Peyer's patch (tissue), 4 donors: ENCODE data around the gene TIMM17A.
"Not testable (repeated sequence)": the region's sequence is repeated elsewhere in the genome, so short reads cannot be mapped to it uniquely, and the experiment has no call there.

Experiments
- CTCF ChIP-seq, 6 experiments: fragments of 450-650 bp in 4 of 6; fragments of 200-600 bp in 2 of 6; sonication (generic) in 1 of 6; IDR thresholded peaks; one replicate each; pipeline ENCODE4 v1.5.1; 2017 to 2019; ENCODE audit warnings: antibody characterized with exemption in 6 of 6, mild to moderate bottlenecking in 3 of 6, moderate library complexity in 1 of 6
- POLR2A ChIP-seq, 2 donors: fragments of 450-650 bp; IDR thresholded peaks; one replicate each; pipeline ENCODE4 v1.5.1; 2017; ENCODE audit warnings: antibody characterized with exemption in 2 of 2, mild to moderate bottlenecking in 2 of 2, moderate library complexity in 2 of 2

- TF ChIP-seq CTCF, POLR2A (IDR thresholded peaks at IDR 0.05): not testable (repeated sequence)
These were observed 15.0 kb upstream of the TIMM17A start for GRCh38 chr1:201940316-201940715.
